Fibroblast of pulmonary artery (primary cell): ENCODE measurements around the gene ZNF778.

Experiments
- DNase-seq: peaks from one replicate; pipeline ENCODE4 v3.0.0-alpha.2; 2010; ENCODE audit warnings: low read depth
- H3K4me3 ChIP-seq: replicated peaks from 2 replicates; pipeline ENCODE4 v1.5.1; 2011; ENCODE audit warnings: low read depth, mild to moderate bottlenecking, control low read depth, low read length, moderate library complexity
- TF ChIP-seq, protein P1 (sequence below): IDR thresholded peaks from 2 replicates; pipeline ENCODE4 v1.5.1; 2011; ENCODE audit warnings: mild to moderate bottlenecking, control low read depth, low read length, inconsistent platforms; ENCODE audit errors: missing control alignments

ZNF778 gene

DNA sequence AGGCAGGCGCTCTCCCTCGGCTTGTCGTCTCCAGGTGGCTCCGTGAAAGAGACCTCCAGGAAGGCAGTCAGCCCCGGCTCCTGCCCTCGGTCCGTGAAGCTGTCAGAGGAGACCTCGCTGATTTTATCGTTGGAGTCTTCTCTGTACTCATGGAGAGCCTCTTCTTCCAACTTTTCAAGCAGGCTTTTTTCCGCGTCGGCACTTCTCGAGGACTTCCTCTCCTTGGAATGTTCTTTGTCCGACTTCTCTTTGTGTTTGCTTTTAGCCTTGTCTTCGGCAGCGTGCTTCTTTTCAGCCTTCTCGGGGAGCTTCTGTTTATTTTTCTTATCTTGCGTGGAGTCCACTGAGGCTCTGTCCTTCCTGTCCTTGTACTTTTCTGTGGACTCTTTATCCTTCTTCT, 65.0 kb downstream of the ZNF778 start:
- no peak for DNase-seq
- TF ChIP-seq, protein P1, sequence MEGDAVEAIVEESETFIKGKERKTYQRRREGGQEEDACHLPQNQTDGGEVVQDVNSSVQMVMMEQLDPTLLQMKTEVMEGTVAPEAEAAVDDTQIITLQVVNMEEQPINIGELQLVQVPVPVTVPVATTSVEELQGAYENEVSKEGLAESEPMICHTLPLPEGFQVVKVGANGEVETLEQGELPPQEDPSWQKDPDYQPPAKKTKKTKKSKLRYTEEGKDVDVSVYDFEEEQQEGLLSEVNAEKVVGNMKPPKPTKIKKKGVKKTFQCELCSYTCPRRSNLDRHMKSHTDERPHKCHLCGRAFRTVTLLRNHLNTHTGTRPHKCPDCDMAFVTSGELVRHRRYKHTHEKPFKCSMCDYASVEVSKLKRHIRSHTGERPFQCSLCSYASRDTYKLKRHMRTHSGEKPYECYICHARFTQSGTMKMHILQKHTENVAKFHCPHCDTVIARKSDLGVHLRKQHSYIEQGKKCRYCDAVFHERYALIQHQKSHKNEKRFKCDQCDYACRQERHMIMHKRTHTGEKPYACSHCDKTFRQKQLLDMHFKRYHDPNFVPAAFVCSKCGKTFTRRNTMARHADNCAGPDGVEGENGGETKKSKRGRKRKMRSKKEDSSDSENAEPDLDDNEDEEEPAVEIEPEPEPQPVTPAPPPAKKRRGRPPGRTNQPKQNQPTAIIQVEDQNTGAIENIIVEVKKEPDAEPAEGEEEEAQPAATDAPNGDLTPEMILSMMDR, result no peak
- no peak overlapping the region for H3K4me3 ChIP-seq

DNA sequence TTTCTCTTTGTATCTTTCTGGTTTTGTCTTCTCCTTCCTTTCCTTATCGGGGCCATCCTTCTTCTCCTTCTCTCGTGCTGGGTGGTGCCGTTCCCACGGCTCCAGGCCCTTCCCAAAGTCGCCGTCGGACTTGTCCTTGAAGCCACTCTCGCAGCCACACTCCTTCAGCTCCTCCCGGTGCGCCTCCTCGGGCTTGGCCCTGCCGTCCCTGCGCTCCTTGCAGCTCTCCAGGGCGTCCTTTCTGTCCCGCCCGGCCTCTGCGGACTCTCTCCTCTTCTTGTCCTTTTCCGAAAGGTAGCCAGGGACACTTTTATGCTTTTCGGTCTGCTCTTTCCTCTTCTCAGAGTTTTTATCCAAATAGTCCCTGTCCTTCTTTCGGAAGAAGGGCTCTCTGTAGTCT, 65.9 kb downstream of the ZNF778 start:
- H3K4me3 ChIP-seq, result no peak overlapping the region
- TF ChIP-seq, protein P1, result no peak
- DNase-seq, result no peak

DNA sequence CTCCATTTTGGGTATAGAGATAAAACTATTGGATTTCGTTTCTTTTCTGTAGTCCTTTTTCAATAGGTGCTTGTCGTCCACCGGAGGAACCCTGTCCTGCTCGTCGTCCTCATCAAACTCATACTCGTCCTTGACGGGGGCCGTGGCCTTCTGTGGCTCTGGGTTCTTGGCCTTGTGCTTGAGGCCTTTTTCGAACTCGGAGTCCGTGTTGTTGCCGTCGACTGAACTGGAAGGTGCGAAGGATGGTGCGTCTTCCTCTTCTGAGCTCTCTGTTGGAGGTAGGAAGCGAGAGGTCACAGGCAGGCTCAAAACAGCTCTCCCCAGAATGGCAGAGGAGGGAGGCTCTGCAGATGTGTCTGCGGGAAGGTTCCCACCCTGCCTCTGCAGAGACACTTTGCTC, 67.9 kb downstream of the ZNF778 start:
- TF ChIP-seq, protein P1, result no peak
- H3K4me3 ChIP-seq, result no peak overlapping the region
- no peak for DNase-seq

DNA sequence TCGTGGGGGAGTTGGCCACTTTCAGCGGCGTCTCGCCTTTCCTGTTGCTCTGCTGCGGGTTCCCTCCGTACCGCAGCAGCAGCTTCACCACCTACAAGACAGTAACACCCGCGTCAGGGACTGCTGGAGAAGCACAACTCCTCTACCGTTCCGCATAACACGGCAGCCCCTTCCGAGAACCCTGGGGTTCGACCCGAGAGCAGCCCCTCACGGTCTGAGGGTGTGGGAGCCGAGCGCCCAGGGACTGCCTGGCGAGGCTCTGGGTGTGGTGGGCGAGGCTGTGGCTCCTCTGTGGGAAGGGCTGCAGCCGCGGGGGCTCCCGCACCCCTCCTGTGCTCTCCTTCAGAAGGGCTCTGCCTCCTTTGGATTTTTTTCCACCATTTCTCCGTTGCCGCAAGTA, 68.6 kb downstream of the ZNF778 start:
- no peak for DNase-seq
- TF ChIP-seq, protein P1, result no peak
- H3K4me3 ChIP-seq, result no peak overlapping the region
